ENCODE results near the gene ZBTB8OS.
"Not testable (repeated sequence)": the region's sequence is repeated elsewhere in the genome, so short reads cannot be mapped to it uniquely, and the experiment has no call there.

The ZBTB8OS gene

GRCh38 chr1:32650248-32650751 lies at the start of gene ZBTB8OS:
ZBTB8OS (minus strand) TSS chr1:32650550; CDS start chr1:32650529, 21 bp downstream.
- DNase-seq: peak; percentile 82

- DNase-seq: not testable (repeated sequence)
Measured at GRCh38 chr1:32696996-32697395, 46.6 kb upstream of the ZBTB8OS start.

GRCh38 chr1:32696041-32696440 lies 45.7 kb upstream of the ZBTB8OS start:
- no peak for DNase-seq

GRCh38 chr1:32695098-32695904 lies 45.0 kb upstream of the ZBTB8OS start:
- no peak for DNase-seq

GRCh38 chr1:32693455-32694174 lies 43.3 kb upstream of the ZBTB8OS start:
- no peak for DNase-seq

- DNase-seq: no peak
Measured at GRCh38 chr1:32686387-32686786, 36.0 kb upstream of the ZBTB8OS start.

- DNase-seq: no peak
Measured at GRCh38 chr1:32685498-32685897, 35.1 kb upstream of the ZBTB8OS start.

- no peak for DNase-seq
Measured at GRCh38 chr1:32684167-32684811, 33.9 kb upstream of the ZBTB8OS start.

GRCh38 chr1:32683397-32683796 lies 33.0 kb upstream of the ZBTB8OS start:
- DNase-seq: no peak

- DNase-seq: no peak
Measured at GRCh38 chr1:32681999-32682398, 31.6 kb upstream of the ZBTB8OS start.

GRCh38 chr1:32681509-32681908 lies 31.2 kb upstream of the ZBTB8OS start:
- no peak for DNase-seq

- DNase-seq: no peak
Measured at GRCh38 chr1:32680642-32681041, 30.3 kb upstream of the ZBTB8OS start.

- DNase-seq: not testable (repeated sequence)
Measured at GRCh38 chr1:32679993-32680392, 29.6 kb upstream of the ZBTB8OS start.

GRCh38 chr1:32676945-32677344 lies 26.6 kb upstream of the ZBTB8OS start:
- no peak for DNase-seq

GRCh38 chr1:32668716-32669115 lies 18.4 kb upstream of the ZBTB8OS start:
- not testable (repeated sequence) for DNase-seq

- no peak for DNase-seq
Measured at GRCh38 chr1:32666901-32667566, 16.7 kb upstream of the ZBTB8OS start.

- no peak for DNase-seq
Measured at GRCh38 chr1:32665915-32666314, 15.6 kb upstream of the ZBTB8OS start.

- DNase-seq: no peak
Measured at GRCh38 chr1:32659581-32659980, 9.2 kb upstream of the ZBTB8OS start.

GRCh38 chr1:32652244-32652962 lies 2.1 kb upstream of the ZBTB8OS start:
- no peak for DNase-seq

- no peak for DNase-seq
Measured at GRCh38 chr1:32651461-32652073, 1.2 kb upstream of the ZBTB8OS start.

GRCh38 chr1:32650752-32651460 lies 556 bp upstream of the ZBTB8OS start, which contains the start of gene RBBP4:
RBBP4 (plus strand) TSS chr1:32651208; CDS start chr1:32651307, 99 bp downstream.
- DNase-seq: peak; percentile 92
